ENCODE data around the gene ZBED3. TPM values are rescaled to one million over a fixed set of nuclear protein-coding genes. Genes with fewer than 3 reads are reported as not detected.

Gene ZBED3
- total and polyA plus RNA-seq, 2 of the 8 experiments (the other 6 are each of a cell fraction or from before 2014, with no cell fraction given): 7.9 to 9.4 TPM

GRCh38 chr5:77104813-77105212, 17.7 kb upstream of the ZBED3 start (continued):
- TF ChIP-seq CHD7 (IDR thresholded peaks at IDR 0.05; ENCODE audit: insufficient replicate concordance, low read length) (no peak), JUN (IDR thresholded peaks at IDR 0.05; ENCODE audit: low read depth, low read length) (no peak), POLR2AphosphoS5 (IDR thresholded peaks at IDR 0.05; ENCODE audit: low read depth, low read length) (no peak), RBBP5 (IDR thresholded peaks at IDR 0.05; ENCODE audit: borderline replicate concordance, low read depth, low read length) (no peak), CBX5 (IDR thresholded peaks at IDR 0.05; ENCODE audit: low read depth, low read length) (no peak), BACH1 (IDR thresholded peaks at IDR 0.05; ENCODE audit: low read length) (no peak)
